GM12872 (cell line): ENCODE measurements around the gene BLOC1S5.

Source experiments
- CTCF ChIP-seq: IDR thresholded peaks from 3 replicates; pipeline ENCODE4 v1.5.1; 2011; ENCODE audit warnings: low read depth, mild to moderate bottlenecking, low read length, moderate library complexity; ENCODE audit not compliant: insufficient read depth

BLOC1S5 gene

GRCh38 chr6:8000188-8000596 lies 64.0 kb downstream of the BLOC1S5 start:
- no peak for TF ChIP-seq CTCF

GRCh38 chr6:7999201-7999600 lies 65.0 kb downstream of the BLOC1S5 start:
- no peak for TF ChIP-seq CTCF

GRCh38 chr6:7998103-7998725 lies 66.0 kb downstream of the BLOC1S5 start:
- no peak for TF ChIP-seq CTCF

GRCh38 chr6:7997286-7997685 lies 66.9 kb downstream of the BLOC1S5 start:
- no peak for TF ChIP-seq CTCF

- TF ChIP-seq CTCF = no peak
Observed at GRCh38 chr6:7996538-7997111, 67.6 kb downstream of the BLOC1S5 start.

GRCh38 chr6:7993952-7994351 lies 70.2 kb downstream of the BLOC1S5 start:
- TF ChIP-seq CTCF = peak; percentile 32; the same call in 1 of the 3 replicates

GRCh38 chr6:7993399-7993798 lies 70.8 kb downstream of the BLOC1S5 start:
- no peak for TF ChIP-seq CTCF
